ENCODE data around the gene PHF11. TPM values are rescaled to one million over a fixed set of nuclear protein-coding genes. Genes with fewer than 3 reads are reported as not detected.

Gene PHF11
- total and polyA plus RNA-seq, 2 of the 8 experiments (the other 6 are each of a cell fraction or from before 2014, with no cell fraction given), result 6.1 to 8.1 TPM

- Histone ChIP-seq H3K4me3 (ENCODE audit: extremely low read depth in 1 of 4, insufficient read depth in 2 of 4, low read depth in 3 of 4, low read length in 4 of 4) (no peak overlapping the region), H3K56ac (replicated peaks; ENCODE audit: insufficient read length, low read depth, low read length) (no peak overlapping the region), H3K9me3 (ENCODE audit: insufficient read depth in 2 of 2, low read depth in 1 of 2, low read length in 1 of 2) (no peaks in the 10 kb centered on the region), H3K4ac (replicated peaks; ENCODE audit: insufficient read length, low read depth, low read length) (no peak overlapping the region), H3K4me2 (ENCODE audit: insufficient read depth in 1 of 2, low read depth in 2 of 2, low read length in 2 of 2) (no peak overlapping the region), H2BK12ac (ENCODE audit: low read depth, low read length) (no peak overlapping the region), H4K91ac (replicated peaks; ENCODE audit: insufficient read length, low read length) (no peak overlapping the region), H3K23ac (ENCODE audit: insufficient read length) (no peak overlapping the region), H4K20me1 (replicated peaks in 1 of 2; ENCODE audit: control insufficient read depth in 1 of 2, insufficient read depth in 2 of 2, low read length in 2 of 2) (no peaks in the 10 kb centered on the region), H3K9ac (replicated peaks in 1 of 4; ENCODE audit: extremely low read depth in 1 of 4, low read depth in 3 of 4, low read length in 3 of 4) (no peak overlapping the region), H3K36me3 (ENCODE audit: control insufficient read depth in 2 of 4, insufficient read depth in 4 of 4, low read length in 3 of 4) (no peaks in the 10 kb centered on the region), H2BK5ac (ENCODE audit: low read depth, low read length) (no peak overlapping the region), H2AFZ (ENCODE audit: low read length) (no peak overlapping the region), H2BK120ac (replicated peaks; ENCODE audit: low read depth, low read length) (no peak overlapping the region), H3K79me2 (ENCODE audit: control insufficient read depth in 1 of 2, insufficient read depth in 2 of 2, low read length in 2 of 2) (0 out of 4 replicates have a peak, but pooled peaks cover 0 to 4% of the 10 kb centered on the region in 2 experiments), H3K79me1 (ENCODE audit: low read depth, low read length) (no peaks in the 10 kb centered on the region), H2BK20ac (ENCODE audit: low read length) (no peak overlapping the region), H2BK15ac (ENCODE audit: low read length) (no peak overlapping the region), H4K8ac (ENCODE audit: extremely low read depth, insufficient read depth, low read length) (no peak overlapping the region), H2AK5ac (ENCODE audit: low read depth, low read length) (no peak overlapping the region), H3K14ac (ENCODE audit: insufficient read length) (no peak overlapping the region), H4K5ac (ENCODE audit: insufficient read length, low read depth, low read length) (no peak overlapping the region), H3K4me1 (replicated peaks in 1 of 4; ENCODE audit: control insufficient read depth in 3 of 4, insufficient read depth in 4 of 4, low read length in 3 of 4) (no peaks in the 10 kb centered on the region), H3K27ac (ENCODE audit: low read depth, low read length) (no peak overlapping the region), H3K18ac (ENCODE audit: extremely low read depth, low read length) (no peak overlapping the region), H3K27me3 (replicated peaks in 1 of 4; ENCODE audit: control insufficient read depth in 3 of 4, extremely low read depth in 1 of 4, insufficient read depth in 3 of 4, low read length in 3 of 4) (no peaks in the 10 kb centered on the region), H3K23me2 (ENCODE audit: low read depth, low read length) (no peaks in the 10 kb centered on the region; the same call in 1 of the 2 replicates)
- ChIA-PET CTCF (ENCODE audit: partially characterized antibody) (interaction anchor here (0.7 kb wide), 1 partner anchor 46 kb away, joined by 3 read pairs; no protein-coding TSS in a partner anchor), POLR2A (ENCODE audit: partially characterized antibody) (no interaction called here)
- FAIRE-seq, result no peak
- 77% methylated on average over 3 of the region's 3 CpGs; no CpG with 5 or more reads in 1 of the 2 experiments for WGBS, 2 experiments (ENCODE audit: extremely low coverage in 1 of 2, insufficient coverage in 1 of 2, insufficient read length in 1 of 2, insufficient replicate concordance in 2 of 2, low coverage in 1 of 2, low lambda C conversion rate in 2 of 2, missing lambda C conversion rate in 1 of 2)
- DNase-seq (ENCODE audit: low read depth in 1 of 2, low spot score in 2 of 2), result no peak
- TF ChIP-seq SP2 (IDR thresholded peaks at IDR 0.05; ENCODE audit: low read length) (no peak), POLR2A (IDR thresholded peaks at IDR 0.05; ENCODE audit: control extremely low read depth in 1 of 2, low read depth in 2 of 2, low read length in 2 of 2) (no peak), RAD21 (IDR thresholded peaks at IDR 0.05 in 1 of 2, conservative IDR thresholded peaks at IDR 0.05 in 1 of 2; ENCODE audit: low read depth in 2 of 2, low read length in 2 of 2) (no peak), CEBPB (IDR thresholded peaks at IDR 0.05; ENCODE audit: low read depth, low read length) (no peak), HDAC6 (IDR thresholded peaks at IDR 0.05; ENCODE audit: low read depth, low read length) (no peak), E2F6 (IDR thresholded peaks at IDR 0.05) (no peak), MAX (IDR thresholded peaks at IDR 0.05) (no peak), BACH1 (IDR thresholded peaks at IDR 0.05; ENCODE audit: low read length) (no peak), JUN (IDR thresholded peaks at IDR 0.05; ENCODE audit: low read depth, low read length) (no peak), SIN3A (conservative IDR thresholded peaks at IDR 0.05 in 1 of 2, IDR thresholded peaks at IDR 0.05 in 1 of 2; ENCODE audit: low read depth in 1 of 2, low read length in 2 of 2) (no peak), HDAC2 (IDR thresholded peaks at IDR 0.05; ENCODE audit: borderline replicate concordance in 1 of 2, low read depth in 2 of 2, low read length in 2 of 2) (no peak), NANOG (IDR thresholded peaks at IDR 0.05; ENCODE audit: insufficient read depth, low read depth, low read length, poor library complexity, severe bottlenecking) (no peak)
Observed at GRCh38 chr13:49450105-49450819, 45.5 kb upstream of the PHF11 start.
